Stimulated activated CD4-positive, alpha-beta T cell treated with anti-CD3 and anti-CD28 coated beads, Interleukin-2, amount 100 ng/mL, for 4 hours (primary cell): ENCODE measurements around the gene CBFB.
A peak's percentile ranks its signal among the peaks of the same experiment; 100 is the strongest.

ENCODE experiments used
- DNase-seq: peaks from one replicate; pipeline ENCODE4 v3.0.0-alpha.2; 2020; ENCODE audit warnings: low read depth

The CBFB gene

DNA sequence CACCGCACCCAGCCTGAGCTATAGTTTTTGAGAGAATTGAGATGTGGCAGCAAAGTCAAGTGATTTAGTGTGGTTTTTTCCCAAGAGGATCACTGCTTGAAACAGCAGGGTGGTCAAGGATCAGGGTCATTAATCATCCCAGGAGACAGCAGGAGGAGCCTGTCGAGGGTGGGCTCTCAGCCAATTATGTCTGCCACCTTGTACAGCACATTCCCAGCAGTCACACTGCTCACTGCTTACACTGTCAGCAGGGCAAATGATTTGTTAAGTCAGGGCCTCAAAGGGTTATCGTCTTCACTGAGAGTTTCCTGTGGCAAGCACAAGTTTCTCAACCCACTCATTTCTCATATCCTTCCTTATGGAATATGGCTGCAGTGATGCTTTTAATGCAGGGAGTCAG is 108.7 kb downstream of the CBFB start:
- DNase-seq, result no peak

DNA sequence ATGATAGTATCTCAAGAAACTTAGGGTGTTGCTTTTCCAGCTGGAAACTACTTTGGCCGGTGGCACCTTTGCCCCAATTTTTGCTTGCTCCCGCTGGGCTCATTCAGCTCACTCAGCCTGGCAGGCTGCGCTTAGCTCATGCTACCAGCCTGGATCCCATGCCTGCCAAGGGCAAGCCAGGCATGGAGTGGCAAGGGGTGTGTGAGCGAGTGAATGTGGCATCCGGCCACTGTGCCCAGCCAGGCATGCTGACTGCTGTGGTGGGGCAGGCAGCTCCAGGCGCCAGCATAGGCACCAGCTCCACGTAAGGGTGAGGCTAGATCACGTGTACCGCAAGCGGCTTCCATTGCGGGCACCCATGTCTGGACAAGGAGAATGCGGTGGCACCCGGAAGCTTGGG is 112.4 kb downstream of the CBFB start:
- no peak for DNase-seq

DNA sequence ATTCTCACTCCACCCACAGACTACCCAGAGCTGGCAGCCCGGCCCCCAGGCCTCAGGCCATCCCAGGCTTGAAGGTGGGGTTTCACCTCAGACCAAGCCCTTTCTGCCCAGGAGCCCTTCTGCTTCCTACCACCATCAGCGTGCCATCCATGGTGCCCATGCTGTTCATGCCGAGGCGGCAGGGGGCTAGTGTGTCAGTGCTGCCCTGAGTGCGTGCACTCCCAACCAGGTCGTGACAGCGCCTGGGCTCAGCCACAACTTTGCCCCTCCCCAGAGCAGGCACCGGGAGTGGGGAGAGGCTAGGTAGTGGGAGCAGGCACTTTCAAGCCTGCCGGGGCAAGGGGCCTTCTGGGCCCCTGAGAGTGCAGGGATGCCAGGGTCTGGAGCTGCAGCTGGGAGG is 113.4 kb downstream of the CBFB start:
- DNase-seq, result no peak

DNA sequence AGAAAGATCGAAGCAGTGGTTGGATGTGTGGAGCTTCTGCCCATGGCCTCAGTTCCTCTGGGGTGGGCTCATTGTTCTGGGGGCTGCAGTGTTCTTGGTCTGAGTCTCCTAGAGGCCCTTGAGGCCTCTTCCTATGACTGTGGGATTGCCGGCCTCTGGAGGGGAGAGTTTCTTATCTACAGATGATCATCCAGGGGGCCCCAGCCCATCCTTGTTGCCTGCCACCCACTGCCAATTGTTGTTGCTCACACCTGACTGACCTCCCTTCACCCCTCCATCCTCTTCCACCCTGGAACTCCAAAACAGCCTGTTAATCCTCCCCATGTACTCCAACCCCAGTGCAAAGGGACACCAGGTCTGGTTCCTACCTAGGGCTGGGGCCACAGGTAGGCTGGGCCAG is 116.0 kb downstream of the CBFB start:
- no peak for DNase-seq

DNA sequence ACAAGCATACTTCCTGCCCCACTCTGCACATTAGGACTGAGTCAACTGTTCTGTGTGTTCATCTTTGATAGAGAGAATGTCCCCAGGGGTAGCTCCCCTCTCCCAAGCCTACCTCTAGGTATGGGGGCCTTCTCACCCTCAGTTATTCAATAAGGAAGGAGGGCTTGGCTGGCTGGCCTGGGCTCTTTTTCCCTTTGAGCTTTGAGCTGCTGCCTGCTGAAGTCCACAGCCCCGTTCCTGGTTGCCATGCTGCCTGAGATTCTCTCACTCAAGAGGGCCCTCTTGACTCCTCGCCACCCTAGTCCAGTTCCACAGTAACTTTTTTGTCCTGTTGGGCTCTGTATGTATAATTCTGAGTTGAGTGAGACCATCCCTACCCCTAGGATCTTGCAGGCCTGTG is 116.8 kb downstream of the CBFB start:
- DNase-seq, result no peak

DNA sequence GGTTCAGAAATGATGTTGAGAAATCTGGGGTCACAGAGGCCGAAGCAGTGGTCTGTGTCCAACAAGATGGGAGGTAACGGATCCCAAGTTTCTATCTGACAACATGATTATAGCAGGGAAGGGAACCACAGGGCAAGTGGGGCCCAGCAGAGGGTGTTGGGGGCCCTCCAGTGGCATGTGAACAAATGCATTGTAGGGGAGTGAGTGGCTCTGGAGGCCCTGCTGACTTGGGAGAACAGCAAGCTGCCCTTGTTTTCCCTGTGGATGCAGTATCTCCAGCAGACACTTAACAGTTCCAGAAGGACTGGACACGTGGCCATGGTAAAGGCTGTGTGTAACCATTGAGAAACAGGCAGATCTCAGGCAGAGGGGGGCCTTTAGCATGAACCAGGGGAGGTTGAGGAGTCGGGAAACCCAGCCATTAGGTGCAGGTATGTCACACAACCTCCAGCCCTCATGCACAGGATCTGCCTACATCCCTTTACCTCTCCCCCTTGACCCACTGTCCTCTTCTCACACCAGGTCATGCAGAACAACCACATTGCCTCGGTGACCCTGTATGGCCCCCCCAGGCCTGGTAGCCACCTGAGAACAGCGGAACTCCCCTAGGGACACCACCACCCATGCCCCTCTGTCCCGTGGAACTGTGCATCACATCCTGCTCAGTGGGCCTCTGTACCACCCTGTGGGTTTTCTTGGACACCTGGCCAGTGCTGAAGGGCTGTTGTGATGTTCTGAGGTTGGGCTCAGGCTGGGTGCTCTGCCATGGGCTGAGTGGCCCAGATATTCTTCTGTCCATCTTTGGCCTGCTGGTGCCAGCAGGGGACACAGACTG is 117.8 kb downstream of the CBFB start:
- no peak for DNase-seq

DNA sequence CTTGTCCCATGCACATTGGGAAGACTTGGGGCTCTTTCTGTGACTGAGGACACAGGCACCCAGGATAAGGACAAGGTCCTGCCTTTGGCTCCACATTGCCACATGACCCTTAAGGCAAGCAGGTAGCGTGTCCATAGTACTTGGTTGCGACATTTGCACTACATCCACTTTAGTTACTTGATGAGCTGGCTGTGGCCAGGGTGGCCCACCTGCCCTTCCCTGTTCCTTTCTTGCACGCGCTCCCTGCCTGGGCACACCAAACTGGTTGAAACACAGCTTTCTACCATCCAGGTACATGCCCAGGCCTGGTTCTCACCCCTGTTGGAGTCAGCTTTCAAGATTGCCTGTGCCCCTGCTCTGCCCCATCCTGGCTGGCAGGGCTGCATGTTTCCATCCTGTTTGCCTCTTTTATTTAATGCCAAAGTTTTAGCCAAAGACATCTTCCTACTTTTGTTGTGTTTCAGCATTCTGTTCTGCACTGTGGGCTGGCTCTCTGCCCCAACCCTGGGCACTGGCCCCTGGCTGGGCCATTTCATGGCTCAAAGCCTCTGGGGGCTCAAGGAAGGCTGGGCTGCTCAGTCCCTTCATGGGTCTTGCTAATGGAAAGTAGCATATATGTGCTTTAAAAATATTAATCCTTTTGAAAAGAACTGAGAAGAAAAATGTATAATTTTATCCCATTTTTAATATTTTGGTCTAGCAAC is 118.6 kb downstream of the CBFB start:
- DNase-seq, result no peak

DNA sequence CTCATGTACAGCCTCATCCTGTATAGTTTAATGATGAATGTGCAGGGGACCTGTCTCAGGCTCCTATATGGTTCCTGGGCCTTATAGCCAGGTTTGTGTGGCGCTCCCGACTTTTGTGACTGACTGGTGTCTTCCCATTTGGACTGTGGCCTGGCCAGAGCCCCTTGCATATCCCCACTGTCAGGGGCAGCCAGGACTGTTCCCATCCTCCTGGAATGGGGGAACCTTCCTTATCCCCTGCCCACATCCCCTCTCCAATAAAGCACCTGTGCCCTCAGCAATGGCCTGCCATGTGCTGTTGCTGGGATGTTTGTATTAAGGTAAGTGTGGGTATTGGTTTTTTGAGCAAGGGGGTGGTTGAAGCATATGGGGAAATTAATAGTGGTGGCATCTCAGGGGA is 119.3 kb downstream of the CBFB start:
- no peak for DNase-seq

DNA sequence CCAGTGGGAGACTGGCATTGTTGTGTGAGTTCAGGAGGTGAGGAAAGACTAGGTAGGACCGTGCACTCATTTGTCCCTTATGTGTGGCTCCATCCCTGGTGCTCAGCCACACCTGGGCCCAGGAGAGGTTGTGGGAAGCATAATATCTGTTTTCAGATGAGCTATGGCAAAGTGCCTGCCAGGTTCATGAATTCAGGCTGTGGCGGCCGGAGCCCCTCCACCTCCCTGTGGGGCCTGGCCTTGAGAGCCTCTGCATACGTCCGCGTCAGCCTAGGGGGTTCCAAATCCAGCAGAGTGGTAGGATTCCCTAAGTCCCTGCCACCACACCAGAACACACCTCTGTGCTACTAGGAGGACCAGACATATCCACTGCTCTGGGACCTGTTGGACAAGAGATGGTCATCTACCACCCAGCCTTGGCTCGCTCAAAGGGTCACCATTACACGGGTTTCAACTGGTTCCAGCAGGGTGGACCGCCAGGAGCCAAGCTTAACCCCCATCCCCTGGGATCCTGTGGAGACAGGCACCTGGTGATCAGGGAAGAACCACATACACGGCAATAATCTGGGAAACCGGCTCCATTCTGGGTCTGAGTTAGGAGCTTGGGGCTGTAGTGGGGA is 119.8 kb downstream of the CBFB start:
- no peak for DNase-seq

DNA sequence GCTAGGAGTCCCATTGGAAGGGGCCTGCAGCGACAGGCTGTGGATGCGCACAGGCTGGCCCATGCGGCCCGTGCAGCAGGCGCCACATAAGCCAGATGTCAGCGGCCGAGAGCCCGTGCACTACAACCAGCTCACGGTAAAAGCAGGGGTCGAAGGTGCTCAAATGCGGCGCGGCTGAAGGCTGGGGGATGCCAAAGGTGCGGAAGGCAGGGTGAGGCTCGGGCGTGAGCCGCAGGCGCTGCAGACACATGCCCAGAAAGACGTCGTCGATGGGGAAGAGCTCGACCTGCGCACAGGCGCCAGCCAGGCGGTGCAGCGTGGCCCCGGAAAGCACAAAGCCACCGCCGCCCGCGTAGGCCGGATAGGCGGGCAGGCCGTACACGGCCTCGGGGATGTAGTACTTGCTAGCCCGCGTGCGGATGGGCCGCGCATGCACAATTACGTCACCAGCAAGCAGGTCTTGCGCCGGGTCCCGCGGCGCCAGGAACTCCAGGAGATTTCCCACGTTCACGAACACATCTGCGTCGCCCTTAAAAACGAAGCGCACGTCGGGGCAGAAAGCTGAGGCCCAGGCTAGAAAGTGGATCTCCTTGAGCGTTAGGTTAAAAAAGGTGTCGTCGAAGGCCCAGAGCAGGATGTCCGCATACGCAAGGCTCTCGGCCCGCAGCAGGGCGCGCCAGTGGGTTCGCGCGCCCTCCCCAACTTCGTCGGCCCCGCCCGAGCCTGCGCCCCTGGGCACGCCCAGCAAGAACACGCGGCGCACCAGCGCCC is 120.5 kb downstream of the CBFB start:
- DNase-seq, result no peak

DNA sequence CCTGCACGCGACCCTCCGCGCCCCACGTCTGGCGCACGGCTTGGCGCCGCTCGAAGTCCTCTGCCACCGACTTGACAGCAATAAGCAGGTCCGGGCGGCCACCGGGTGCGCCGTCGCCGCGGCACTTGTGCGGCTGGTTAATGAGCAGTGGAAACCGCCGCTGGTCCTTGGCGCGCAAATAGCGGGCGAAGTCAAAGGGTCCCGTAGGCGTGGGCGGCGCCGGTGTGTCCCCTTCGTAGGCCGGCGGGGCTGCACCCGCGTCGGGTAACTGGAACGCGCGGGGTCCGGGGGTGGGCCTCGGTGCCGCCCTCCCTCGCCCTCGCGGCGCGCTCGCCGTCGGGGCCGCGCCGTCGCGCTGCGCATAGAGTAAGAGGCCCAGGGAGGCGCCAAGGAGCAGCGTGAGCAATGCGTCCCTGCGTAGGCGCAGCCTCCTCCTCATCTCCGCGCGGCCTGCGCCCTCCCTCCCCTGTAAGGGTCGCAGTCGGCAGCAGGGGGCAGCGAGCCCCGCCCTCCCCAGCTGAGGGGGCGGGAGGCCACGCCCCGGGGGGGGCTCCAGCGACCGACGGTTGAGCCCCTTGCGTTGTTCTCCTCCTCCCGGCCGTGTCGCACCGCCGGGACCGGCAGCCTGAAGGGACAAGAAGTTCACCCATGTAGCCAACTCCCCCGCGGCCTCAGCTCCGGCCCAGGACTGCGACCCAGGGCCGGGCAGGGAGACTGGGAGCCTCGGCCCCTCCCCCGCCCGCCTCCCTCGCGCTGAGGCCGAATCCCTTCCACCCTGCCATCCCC is 121.3 kb downstream of the CBFB start:
- peak; percentile 63 for DNase-seq
